HG03280 (cell line): Measurements from ENCODE around the gene MYORG.

Experiments used
- ATAC-seq: cut with Tn5 transposase; IDR thresholded peaks from one replicate; pipeline ENCODE4 v1.9.1; 2021; ENCODE audit warnings: mild to moderate bottlenecking, moderate library complexity; ENCODE audit not compliant: unreplicated experiment

MYORG gene

GRCh38 chr9:34376596-34377403, at the start of gene MYORG:
TSS of gene MYORG (minus strand) at chr9:34376898. CDS start at chr9:34372943, 3,955 bp downstream.
- peak; percentile 85 for ATAC-seq

GRCh38 chr9:34419716-34420504, 43.2 kb upstream of the MYORG start:
- no peak for ATAC-seq

- no peak for ATAC-seq
Measured at GRCh38 chr9:34417734-34418133, 41.0 kb upstream of the MYORG start.

GRCh38 chr9:34413231-34413852, 36.6 kb upstream of the MYORG start:
- no peak for ATAC-seq

- no peak for ATAC-seq
Measured at GRCh38 chr9:34412336-34412735, 35.6 kb upstream of the MYORG start.

GRCh38 chr9:34409154-34409553, 32.5 kb upstream of the MYORG start:
- ATAC-seq, result no peak

- no peak for ATAC-seq
Measured at GRCh38 chr9:34408173-34408572, 31.5 kb upstream of the MYORG start.

GRCh38 chr9:34406219-34406618, 29.5 kb upstream of the MYORG start:
- no peak for ATAC-seq

- no peak for ATAC-seq
Measured at GRCh38 chr9:34405719-34406118, 29.0 kb upstream of the MYORG start.

- ATAC-seq, result no peak
Measured at GRCh38 chr9:34403554-34404380, 27.1 kb upstream of the MYORG start.

GRCh38 chr9:34400686-34401602, 24.2 kb upstream of the MYORG start:
- ATAC-seq, result no peak

GRCh38 chr9:34400275-34400674, 23.6 kb upstream of the MYORG start:
- no peak for ATAC-seq

- ATAC-seq, result no peak
Measured at GRCh38 chr9:34399729-34400128, 23.0 kb upstream of the MYORG start.

- ATAC-seq, result no peak
Measured at GRCh38 chr9:34398875-34399274, 22.2 kb upstream of the MYORG start.

- ATAC-seq, result no peak
Measured at GRCh38 chr9:34396276-34397214, 19.8 kb upstream of the MYORG start.

- ATAC-seq, result no peak
Measured at GRCh38 chr9:34392511-34392910, 15.8 kb upstream of the MYORG start.

- ATAC-seq, result no peak
Measured at GRCh38 chr9:34387239-34387638, 10.5 kb upstream of the MYORG start.

GRCh38 chr9:34386656-34387055, 10.0 kb upstream of the MYORG start:
- no peak for ATAC-seq
